RWPE2 (cell line): ENCODE measurements around the gene DUXB.

Source experiments
- ATAC-seq: fragments of 200-7000 bp; cut with Tn5 transposase; 3 replicates; pipeline ENCODE4 v1.9.1; 2021; ENCODE audit warnings: low read depth
- DNase-seq: peaks from one replicate; pipeline ENCODE4 v3.0.0-alpha.2; 2020; ENCODE audit warnings: low spot score
- H3K27ac ChIP-seq: fragments of 450-650 bp; 2 replicates; pipeline ENCODE4 v1.5.1; 2017; ENCODE audit warnings: mild to moderate bottlenecking; ENCODE audit not compliant: poor library complexity, severe bottlenecking
- H3K27me3 ChIP-seq: fragments of 250-450 bp; sonication (Bioruptor Pico); 2 replicates; pipeline ENCODE4 v1.5.1; 2021; ENCODE audit warnings: mild to moderate bottlenecking, moderate library complexity; ENCODE audit not compliant: insufficient read depth, poor library complexity, severe bottlenecking
- H3K36me3 ChIP-seq: fragments of 250-450 bp; sonication (Bioruptor Pico); 2 replicates; pipeline ENCODE4 v1.5.1; 2020; ENCODE audit warnings: low read depth, mild to moderate bottlenecking, moderate library complexity
- H3K4me1 ChIP-seq: fragments of 250-450 bp; sonication (Bioruptor Pico); 2 replicates; pipeline ENCODE4 v1.5.1; 2021; ENCODE audit warnings: mild to moderate bottlenecking, moderate library complexity; ENCODE audit not compliant: insufficient read depth, poor library complexity, severe bottlenecking
- H3K4me3 ChIP-seq: fragments of 250-450 bp; sonication (Bioruptor Pico); 2 replicates; pipeline ENCODE4 v1.5.1; 2021; ENCODE audit warnings: mild to moderate bottlenecking, moderate library complexity; ENCODE audit not compliant: severe bottlenecking
- H3K9me3 ChIP-seq: fragments of 250-450 bp; sonication (Bioruptor Pico); 2 replicates; pipeline ENCODE4 v1.5.1; 2021; ENCODE audit warnings: mild to moderate bottlenecking, moderate library complexity; ENCODE audit not compliant: severe bottlenecking
- CTCF ChIP-seq: fragments of 450-650 bp; IDR thresholded peaks from one replicate; pipeline ENCODE4 v1.5.1; 2017; ENCODE audit warnings: mild to moderate bottlenecking, moderate library complexity; ENCODE audit not compliant: poor library complexity, severe bottlenecking

DUXB gene

GRCh38 chr16:75726390-75726789, 25.1 kb upstream of the DUXB start, which contains the start of gene CPHXL:
Gene CPHXL, minus strand, starts transcription at chr16:75726490. Its CDS starts 48 bp downstream, at chr16:75726442.
- H3K4me3 ChIP-seq = no peak within 1 kb of the TSS
- no peak for ATAC-seq
- H3K27me3 ChIP-seq = no peaks in the 10 kb centered on the region
- DNase-seq = no peak
- no peaks in the 10 kb centered on the region for H3K9me3 ChIP-seq
- H3K36me3 ChIP-seq = no peaks in the 10 kb centered on the region
- H3K27ac ChIP-seq = no peak within 1 kb of the TSS
- TF ChIP-seq CTCF = no peak
- no peaks in the 10 kb centered on the region for H3K4me1 ChIP-seq

GRCh38 chr16:75718452-75718851, 17.2 kb upstream of the DUXB start:
- ATAC-seq (no peak), DNase-seq (no peak)
- H3K27ac ChIP-seq = no peak overlapping the region
- H3K9me3 ChIP-seq = no peaks in the 10 kb centered on the region
- H3K27me3 ChIP-seq = peaks cover 3% of the 10 kb centered on the region
- H3K4me3 ChIP-seq = no peak overlapping the region
- no peaks in the 10 kb centered on the region for H3K36me3 ChIP-seq
- H3K4me1 ChIP-seq = no peaks in the 10 kb centered on the region
- TF ChIP-seq CTCF = no peak

- no peaks in the 10 kb centered on the region for H3K36me3 ChIP-seq
- H3K4me3 ChIP-seq = no peak overlapping the region
- no peak overlapping the region for H3K27ac ChIP-seq
- TF ChIP-seq CTCF = no peak
- H3K27me3 ChIP-seq = peaks cover 3% of the 10 kb centered on the region
- H3K4me1 ChIP-seq = no peaks in the 10 kb centered on the region
- no peaks in the 10 kb centered on the region for H3K9me3 ChIP-seq
- no peak for ATAC-seq
- DNase-seq = no peak
Measured at GRCh38 chr16:75714661-75715060, 13.4 kb upstream of the DUXB start.

- Histone ChIP-seq H3K36me3 (no peaks in the 10 kb centered on the region), H3K27ac (no peak overlapping the region), H3K9me3 (no peaks in the 10 kb centered on the region), H3K27me3 (peaks cover 6% of the 10 kb centered on the region), H3K4me1 (no peaks in the 10 kb centered on the region), H3K4me3 (no peak overlapping the region)
- no peak for TF ChIP-seq CTCF
- DNase-seq = no peak
- ATAC-seq = no peak
Measured at GRCh38 chr16:75710344-75710743, 9.1 kb upstream of the DUXB start.

GRCh38 chr16:75703306-75703705, 2.0 kb upstream of the DUXB start:
- DNase-seq (no peak), ATAC-seq (no peak)
- H3K27ac ChIP-seq = no peak overlapping the region
- no peaks in the 10 kb centered on the region for H3K4me1 ChIP-seq
- H3K4me3 ChIP-seq = no peak overlapping the region
- H3K9me3 ChIP-seq = no peaks in the 10 kb centered on the region
- no peaks in the 10 kb centered on the region for H3K36me3 ChIP-seq
- TF ChIP-seq CTCF = no peak
- peaks cover 2% of the 10 kb centered on the region for H3K27me3 ChIP-seq
